ENCODE results near the gene BEGAIN. TPM values are rescaled to one million over a fixed set of nuclear protein-coding genes. Genes with fewer than 3 reads are reported as not detected.
A peak's percentile ranks its signal among the peaks of the same experiment; 100 is the strongest.

The BEGAIN gene
- total RNA-seq, 3 donors from 2014 or later (not counting 1 experiment from before 2014, with no cell fraction given): 0.11 to 1.3 TPM; not detected in 1

DNA sequence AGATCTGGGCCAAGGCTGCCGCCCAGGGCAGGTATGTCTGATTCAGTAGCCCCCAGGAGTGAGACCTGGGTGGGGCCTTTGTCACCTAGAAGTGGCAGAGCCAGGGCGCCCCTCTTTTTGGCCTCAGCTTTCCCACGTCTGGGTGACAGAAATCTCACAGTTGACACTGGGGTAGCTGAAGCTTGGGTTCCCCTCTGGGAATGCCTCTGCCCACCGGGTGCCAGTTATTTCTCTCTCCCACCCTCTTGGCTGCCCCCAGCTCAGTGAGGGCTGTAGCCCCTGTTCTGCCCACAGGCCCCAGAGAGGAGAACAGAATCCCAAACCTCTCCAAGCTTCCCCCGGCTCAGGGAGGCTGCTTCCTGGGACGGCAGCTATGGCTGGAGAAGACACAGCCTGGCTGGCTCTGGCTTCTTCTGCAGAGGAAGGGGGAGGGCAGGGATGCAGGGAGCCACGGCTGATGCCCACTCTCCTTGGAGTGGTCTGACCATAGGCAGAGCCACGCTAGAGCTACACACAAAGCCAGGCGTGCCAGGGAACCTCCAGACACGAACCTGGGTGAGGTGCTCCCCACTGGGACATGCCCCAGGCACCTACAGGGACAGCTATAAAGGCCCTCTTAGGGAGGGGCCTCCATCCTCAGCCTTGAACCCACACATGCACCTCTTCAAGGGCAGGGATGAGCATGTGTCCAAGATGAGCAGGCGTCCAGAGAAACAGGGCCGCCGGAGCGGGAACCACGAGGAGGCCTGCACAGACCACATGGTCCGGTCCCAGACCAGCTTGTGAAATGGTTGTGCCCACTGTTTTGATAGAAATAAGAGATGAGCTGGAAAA, 51.7 kb downstream of the BEGAIN start:
- Histone ChIP-seq H3K27me3 (ENCODE audit: control insufficient read depth, insufficient read depth, low read length) (no peaks in the 10 kb centered on the region), H3K27ac (ENCODE audit: low read length) (no peak overlapping the region), H3K9me3 (ENCODE audit: control insufficient read depth, insufficient read depth, low read length) (no peaks in the 10 kb centered on the region), H3K4me1 (ENCODE audit: control insufficient read depth, insufficient read depth, low read length) (peaks cover 17% of the 10 kb centered on the region), H3K36me3 (ENCODE audit: control insufficient read depth, insufficient read depth, low read length) (no peaks in the 10 kb centered on the region), H3K4me3 (ENCODE audit: low read length) (no peak overlapping the region)
- H3K36me3 Mint-ChIP-seq: no peaks in the 10 kb centered on the region
- H3K4me3 Mint-ChIP-seq: no peak overlapping the region
- peaks cover 4 to 9% of the 10 kb centered on the region in 2 donors for H3K4me1 Mint-ChIP-seq
- no peaks in the 10 kb centered on the region for H3K27me3 Mint-ChIP-seq (ENCODE audit: low read depth in 2 of 2)
- intact Hi-C loops (cut with micrococcal nuclease): no loop called here
- H3K9me3 Mint-ChIP-seq: no peaks in the 10 kb centered on the region
- TF ChIP-seq CTCF (IDR thresholded peaks at IDR 0.05): no peak
- 85% methylated on average over 16 of the region's 16 CpGs for WGBS (ENCODE audit: insufficient coverage)
- no peak for ATAC-seq
- H3K27ac Mint-ChIP-seq: no peak overlapping the region
- no peak for DNase-seq

DNA sequence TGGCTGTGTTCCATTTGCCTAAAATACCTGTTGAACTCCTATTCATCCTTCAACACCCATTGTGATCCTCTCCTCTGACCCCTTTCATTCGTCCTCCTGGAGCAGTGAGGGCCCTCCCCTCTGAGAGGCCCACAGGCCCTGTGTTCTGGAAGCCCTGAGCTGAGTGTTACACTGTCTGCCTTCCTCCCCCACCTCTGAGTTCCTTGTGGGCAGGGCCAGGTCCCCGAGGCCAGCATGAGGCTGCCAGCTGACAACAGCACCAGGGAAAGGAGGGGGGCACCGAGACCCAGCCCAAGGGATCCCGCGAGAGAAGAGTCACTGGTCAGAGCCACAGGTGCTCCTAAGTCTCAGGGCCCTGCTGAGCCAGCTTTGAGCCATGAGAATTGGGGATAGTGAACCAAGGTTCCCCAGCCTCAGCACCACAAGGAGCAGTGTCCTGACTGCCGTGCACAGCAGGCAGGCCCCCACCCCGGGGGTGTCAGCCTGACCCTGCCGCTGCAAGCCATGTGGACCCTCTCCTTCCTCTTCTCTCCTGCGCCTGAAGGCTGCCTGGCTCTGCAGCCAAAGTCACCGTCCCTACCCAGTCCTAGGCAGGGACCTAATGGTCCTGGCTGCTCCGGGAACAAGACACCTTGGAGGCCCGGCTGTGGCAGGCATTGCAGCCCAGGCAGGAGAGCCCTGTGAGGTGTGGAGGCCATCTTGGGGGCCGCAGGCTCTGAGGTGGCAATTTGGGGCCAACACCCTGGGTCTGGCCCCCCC, 52.5 kb downstream of the BEGAIN start:
- H3K27ac ChIP-seq (ENCODE audit: low read length): no peak overlapping the region
- H3K4me1 Mint-ChIP-seq: peaks cover 4 to 9% of the 10 kb centered on the region in 2 donors
- H3K9me3 ChIP-seq (ENCODE audit: control insufficient read depth, insufficient read depth, low read length): no peaks in the 10 kb centered on the region
- H3K4me3 ChIP-seq (ENCODE audit: low read length): no peak overlapping the region
- H3K36me3 Mint-ChIP-seq: no peaks in the 10 kb centered on the region
- H3K9me3 Mint-ChIP-seq: no peaks in the 10 kb centered on the region
- DNase-seq: no peak
- H3K27me3 ChIP-seq (ENCODE audit: control insufficient read depth, insufficient read depth, low read length): no peaks in the 10 kb centered on the region
- no peak overlapping the region for H3K4me3 Mint-ChIP-seq
- no peak overlapping the region for H3K27ac Mint-ChIP-seq
- no peak for TF ChIP-seq CTCF (IDR thresholded peaks at IDR 0.05)
- intact Hi-C loops (cut with micrococcal nuclease): no loop called here
- H3K4me1 ChIP-seq (ENCODE audit: control insufficient read depth, insufficient read depth, low read length): peaks cover 17% of the 10 kb centered on the region
- 61% methylated on average over 13 of the region's 13 CpGs for WGBS (ENCODE audit: insufficient coverage)
- no peaks in the 10 kb centered on the region for H3K36me3 ChIP-seq (ENCODE audit: control insufficient read depth, insufficient read depth, low read length)
- no peak for ATAC-seq
- H3K27me3 Mint-ChIP-seq (ENCODE audit: low read depth in 2 of 2): no peaks in the 10 kb centered on the region

- Histone ChIP-seq H3K9me3 (ENCODE audit: control insufficient read depth, insufficient read depth, low read length) (no peaks in the 10 kb centered on the region), H3K27ac (ENCODE audit: low read length) (no peak overlapping the region), H3K36me3 (ENCODE audit: control insufficient read depth, insufficient read depth, low read length) (no peaks in the 10 kb centered on the region), H3K4me1 (ENCODE audit: control insufficient read depth, insufficient read depth, low read length) (peaks cover 17% of the 10 kb centered on the region), H3K4me3 (ENCODE audit: low read length) (no peak overlapping the region), H3K27me3 (ENCODE audit: control insufficient read depth, insufficient read depth, low read length) (no peaks in the 10 kb centered on the region)
- intact Hi-C loops (cut with micrococcal nuclease): no loop called here
- TF ChIP-seq CTCF (IDR thresholded peaks at IDR 0.05): no peak
- Mint-ChIP-seq H3K36me3 (no peaks in the 10 kb centered on the region), H3K4me3 (no peak overlapping the region), H3K27ac (no peak overlapping the region), H3K4me1 (peaks cover 4 to 9% of the 10 kb centered on the region in 2 donors), H3K27me3 (ENCODE audit: low read depth in 2 of 2) (no peaks in the 10 kb centered on the region), H3K9me3 (no peaks in the 10 kb centered on the region)
- ATAC-seq: no peak
- DNase-seq: peak in 1 of 2 donors; percentile 7
- 74% methylated on average over 17 of the region's 17 CpGs for WGBS (ENCODE audit: insufficient coverage)
Measured at GRCh38 chr14:100533656-100534485, 53.3 kb downstream of the BEGAIN start.

Data from natural killer cell (primary cell).